HT1080 (cell line): ENCODE results near the gene CDCP1. TPM values are rescaled to one million over a fixed set of nuclear protein-coding genes. Genes with fewer than 3 reads are reported as not detected.

Experiments used
- DNase-seq: peaks from one replicate; pipeline ENCODE4 v3.0.0-alpha.2; 2015; ENCODE audit warnings: low read depth
- polyA plus RNA-seq, 2 experiments: library from polyadenylated mRNA; depleted of rRNA; stranded (reverse); fragments of >200 nt; gene quantifications; 2 replicates each; pipeline ENCODE4 v1.2.3, GENCODE V29; 2015
- total RNA-seq: library from RNA; depleted of rRNA; stranded (reverse); fragments of >200 nt; shearing (Covaris generic); gene quantifications from 2 replicates; pipeline ENCODE4 v1.2.3, GENCODE V29; 2014; rRNA removed

The CDCP1 gene
- total RNA-seq, result 16.9 and 23.8 TPM in 2 replicates
- 45.0 and 51.3 TPM in 2 replicates for polyA plus RNA-seq (2015; cell fraction: cytosol; rRNA removed)
- polyA plus RNA-seq (2015; cell fraction: nucleus; rRNA removed), result 49.2 and 55.4 TPM in 2 replicates

DNA sequence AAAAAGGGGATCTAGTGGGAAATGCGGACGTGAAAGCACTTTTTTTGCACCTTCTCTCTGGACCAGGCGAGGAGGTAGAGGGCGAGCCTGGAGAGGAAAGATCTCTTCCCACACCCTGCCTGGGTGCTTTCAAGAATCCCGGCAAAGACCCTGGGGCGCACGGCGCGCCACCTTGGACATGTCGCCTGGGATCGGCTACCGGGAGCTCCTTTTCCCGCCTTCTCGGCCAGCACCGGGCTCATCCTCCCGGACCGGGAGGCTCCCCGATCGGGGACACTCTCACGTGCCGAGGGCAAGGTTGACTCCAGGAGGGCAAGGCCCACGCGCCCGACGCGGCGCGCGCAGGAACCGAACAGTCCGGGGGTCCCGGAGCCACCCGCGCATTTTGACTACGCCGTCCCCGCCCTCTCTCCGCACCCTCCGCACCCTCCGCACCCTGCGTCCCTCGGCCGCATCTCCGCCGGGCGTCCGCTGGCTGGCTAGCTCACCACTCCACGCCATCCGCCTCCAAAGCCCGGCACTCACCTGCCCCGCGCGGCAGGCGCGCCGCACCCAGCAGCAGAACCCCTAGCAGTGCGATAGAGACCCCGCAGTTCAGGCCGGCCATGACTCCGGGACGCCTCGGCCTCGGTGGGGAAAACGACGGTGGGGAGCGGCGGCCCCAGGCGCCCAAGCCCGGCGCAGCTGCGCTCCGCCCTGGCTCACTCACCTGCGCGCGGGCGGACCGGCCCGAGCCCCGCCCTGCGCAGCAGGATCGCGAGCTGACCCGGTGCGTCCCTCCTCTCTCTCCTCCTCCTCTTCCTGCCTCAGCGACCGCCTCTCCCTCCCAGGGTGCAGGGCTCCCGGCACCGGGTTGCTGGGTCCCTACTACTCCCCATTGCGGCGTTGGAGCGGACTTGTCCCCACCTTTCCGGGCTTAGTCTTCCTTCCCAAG lies at the start of gene CDCP1:
CDCP1 (minus strand) TSS at position 698 of the 934 bp plus-strand sequence; CDS start at position 607, 91 bp downstream.
- no peak for DNase-seq

DNA sequence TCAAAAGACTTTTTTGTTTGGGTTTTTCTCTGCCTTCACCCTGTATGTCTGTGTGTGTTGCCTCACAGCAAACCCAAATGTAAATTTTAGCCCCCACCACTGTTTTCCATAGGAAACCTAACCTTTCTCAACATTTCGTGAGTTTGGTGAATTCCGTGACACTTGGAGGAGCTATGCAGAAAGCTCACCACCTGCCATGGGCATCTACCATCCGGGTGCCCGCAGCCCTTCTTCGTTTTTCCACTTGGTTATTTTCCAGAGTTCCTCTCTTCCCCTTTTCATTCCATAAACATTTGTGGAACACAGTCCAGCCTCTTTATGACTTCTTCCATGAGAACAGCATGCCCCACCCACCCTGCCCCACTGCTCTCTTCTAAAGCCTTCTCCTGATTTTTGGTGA lies 48.6 kb upstream of the CDCP1 start:
- no peak for DNase-seq

DNA sequence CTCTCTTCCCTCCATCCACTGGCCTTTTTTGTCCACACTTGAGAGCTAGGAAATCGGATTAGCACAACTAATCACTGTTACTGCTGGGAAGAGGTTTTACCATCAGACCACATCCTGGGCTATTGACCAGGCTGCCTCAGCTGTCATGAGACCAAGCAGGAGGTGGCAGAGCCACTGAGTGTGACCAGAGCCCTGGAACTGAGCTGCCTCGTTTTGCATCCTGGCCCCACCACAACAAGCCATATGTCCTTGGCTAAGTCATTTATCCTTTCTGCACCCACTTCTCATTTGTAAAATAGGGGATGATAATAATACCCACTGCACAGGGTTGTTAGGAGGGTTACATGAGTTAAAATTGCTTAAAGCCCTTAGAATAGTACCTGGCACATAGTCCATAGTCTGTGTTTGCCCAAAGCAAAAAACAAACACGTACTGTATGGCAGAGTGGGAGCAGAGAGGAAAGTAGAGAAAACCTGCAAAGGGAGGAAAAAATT lies 45.8 kb upstream of the CDCP1 start:
- no peak for DNase-seq

DNA sequence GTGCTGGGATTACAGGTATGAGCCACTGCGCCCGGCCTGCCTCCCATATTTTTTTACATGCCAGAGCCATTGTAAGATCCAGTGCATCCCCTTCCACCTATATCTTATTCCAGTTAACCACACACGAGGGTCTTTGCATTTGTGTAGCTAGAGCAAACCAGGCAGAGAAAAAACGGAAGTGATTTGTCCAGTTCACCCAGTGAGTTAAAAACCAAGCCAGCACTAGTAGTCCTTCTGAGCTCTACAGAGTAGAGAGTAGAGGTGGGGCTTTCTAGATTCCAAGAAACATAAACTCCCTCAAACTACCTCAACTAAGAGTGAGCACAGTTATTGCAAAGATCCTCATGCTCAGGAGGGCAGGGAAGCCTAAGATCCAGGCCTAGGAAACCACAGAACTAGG lies 45.2 kb upstream of the CDCP1 start:
- no peak for DNase-seq

- no peak for DNase-seq
These were observed 42.8 kb upstream of the CDCP1 start for GRCh38 chr3:45188719-45189659.

DNA sequence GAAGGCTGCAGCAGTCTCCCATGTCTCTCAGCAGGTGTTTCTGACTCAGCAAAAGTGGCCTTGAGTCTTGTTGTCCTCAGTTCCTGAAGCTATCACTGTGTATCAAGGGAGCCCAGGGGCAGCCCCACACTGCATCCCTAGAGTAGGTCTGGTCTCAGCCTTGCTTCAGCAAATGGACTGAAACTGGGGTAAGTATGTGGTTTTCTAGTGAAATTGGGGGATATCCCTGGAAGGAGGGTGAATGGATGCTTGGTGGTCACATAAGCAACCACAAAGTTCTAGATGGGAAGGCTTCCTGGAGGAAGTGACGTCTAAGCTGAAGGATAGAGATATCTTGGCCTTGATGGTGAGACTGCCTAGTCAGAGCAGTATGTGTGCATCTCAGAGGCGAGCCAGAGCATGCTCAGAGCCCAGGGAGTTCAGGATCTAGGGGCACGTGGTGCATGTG lies 41.5 kb upstream of the CDCP1 start:
- DNase-seq, result no peak

GRCh38 chr3:45186871-45187270 lies 40.7 kb upstream of the CDCP1 start:
- DNase-seq, result no peak

- DNase-seq, result no peak
These were observed 39.3 kb upstream of the CDCP1 start for GRCh38 chr3:45185461-45185860.

DNA sequence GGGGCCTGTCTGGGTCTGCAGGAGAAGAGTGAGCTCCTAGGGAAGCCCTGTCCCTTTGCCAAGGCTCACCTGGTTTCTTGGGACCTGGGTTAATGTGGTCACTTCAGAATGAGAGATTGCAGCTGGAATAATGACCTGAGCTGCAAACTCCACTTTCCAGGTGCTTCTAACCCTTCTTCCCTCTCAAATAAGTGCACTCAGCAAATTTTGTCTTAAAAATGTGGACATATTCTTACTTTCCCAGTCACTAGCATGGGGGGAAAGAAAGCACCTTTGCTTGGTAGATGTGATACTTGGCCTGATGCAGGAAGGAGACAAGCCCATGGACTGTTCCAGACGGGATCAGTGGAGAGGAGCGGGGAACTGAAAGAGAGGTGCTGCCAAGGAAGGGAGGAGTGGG lies 38.9 kb upstream of the CDCP1 start:
- DNase-seq, result no peak

DNA sequence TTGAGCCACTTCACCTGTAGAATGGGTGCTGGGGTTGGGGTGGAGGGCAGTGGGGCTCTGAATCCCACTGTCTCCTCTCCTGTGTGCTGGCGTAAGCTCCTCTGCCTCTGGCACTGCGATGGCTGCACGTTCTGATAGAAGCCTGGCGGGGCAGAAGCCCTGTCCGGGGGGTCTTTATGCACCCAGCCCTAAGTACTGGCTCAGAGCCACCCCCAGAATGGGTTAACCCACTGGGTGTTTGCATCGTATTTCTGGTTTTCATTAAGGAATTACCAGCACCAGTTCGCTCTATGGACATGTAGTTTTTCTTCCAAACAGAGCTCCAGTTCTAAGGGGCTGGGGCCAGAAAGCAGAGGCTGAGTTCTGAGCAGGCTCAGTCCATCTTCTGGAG lies 37.7 kb upstream of the CDCP1 start:
- DNase-seq, result no peak

DNA sequence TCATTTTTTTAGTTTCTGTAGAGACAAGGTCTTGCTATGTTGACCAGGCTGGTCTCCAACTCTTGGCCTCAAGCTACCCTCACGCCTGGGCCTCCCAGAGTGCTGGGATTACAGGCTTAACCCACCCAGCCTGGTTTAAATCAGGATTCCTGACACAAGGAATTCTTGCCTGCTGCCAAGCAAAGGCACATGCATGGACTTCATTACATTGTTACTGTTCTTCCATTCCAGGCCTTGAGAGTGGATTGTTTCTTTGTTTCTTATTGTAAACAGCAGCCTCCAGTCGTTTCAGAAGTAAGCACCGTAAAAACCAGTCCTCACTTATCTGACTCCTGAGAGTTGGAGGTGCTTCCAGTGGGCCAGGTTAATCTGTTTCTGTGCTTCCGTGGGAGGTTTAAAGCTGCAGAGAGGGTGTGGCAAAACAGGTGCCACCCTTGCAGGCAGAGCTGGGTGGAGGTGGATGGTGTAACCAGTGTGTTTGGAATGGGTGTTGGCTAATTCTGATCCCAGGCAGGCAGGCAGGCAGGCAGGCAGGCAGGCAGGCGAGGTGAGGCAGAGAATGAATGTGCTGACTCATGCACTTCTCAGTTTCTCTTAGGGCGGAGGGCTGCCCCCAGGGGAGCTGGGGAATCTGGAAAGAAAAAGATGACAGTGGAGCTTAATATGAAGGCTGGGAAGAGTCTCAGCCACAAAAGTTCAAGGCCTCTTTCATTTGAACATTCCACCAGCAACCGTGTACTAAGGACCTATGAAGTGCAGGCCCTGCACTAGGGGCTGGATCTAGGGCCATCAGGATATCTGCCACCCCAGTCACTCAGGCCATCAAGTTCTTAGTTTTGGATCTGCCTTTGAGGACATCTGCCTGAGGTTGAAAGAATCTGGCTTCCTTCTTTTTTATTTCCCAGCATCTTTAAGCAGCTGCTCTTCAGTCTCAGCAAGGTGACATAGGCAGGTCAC lies 37.0 kb upstream of the CDCP1 start:
- DNase-seq, result peak; percentile 79

DNA sequence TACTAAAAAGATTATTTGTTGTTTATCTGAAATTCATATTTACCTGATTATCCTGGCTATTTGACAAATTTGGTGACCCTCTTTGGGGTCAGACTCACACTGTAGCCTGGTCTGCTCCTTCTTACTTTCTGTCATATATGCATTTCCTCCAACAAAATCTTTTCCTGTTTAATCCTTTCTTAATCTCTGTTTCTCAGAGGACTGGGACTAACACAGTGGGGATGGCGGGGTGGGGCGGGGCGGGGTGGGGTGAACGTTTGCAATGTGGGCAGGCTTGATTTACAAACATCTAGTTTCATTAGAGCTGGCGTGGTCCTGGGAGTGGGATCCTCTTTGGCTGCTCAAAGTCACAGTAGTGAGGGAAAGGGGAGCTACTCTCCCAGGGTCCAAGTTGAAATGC lies 35.3 kb upstream of the CDCP1 start:
- no peak for DNase-seq

DNA sequence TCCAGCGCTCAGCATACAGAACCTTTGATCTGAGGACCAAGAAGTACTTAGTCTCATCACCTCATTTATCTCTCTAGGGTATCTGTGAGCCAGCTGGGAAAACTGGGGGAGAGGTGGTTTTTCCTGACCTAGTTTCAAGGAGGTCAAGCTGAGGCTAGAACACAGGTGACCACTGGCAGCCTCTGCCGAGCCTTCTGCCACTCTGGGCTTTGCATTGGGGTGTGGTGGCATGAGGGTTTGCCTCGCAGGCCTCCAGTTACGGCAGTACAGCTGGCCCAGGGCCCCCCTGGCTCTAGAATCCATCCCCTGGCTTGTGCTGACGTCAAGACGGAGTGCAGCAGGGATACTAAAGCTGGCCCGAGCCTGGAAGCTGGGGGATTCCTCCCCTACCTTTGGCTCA lies 34.7 kb upstream of the CDCP1 start:
- no peak for DNase-seq

- peak; percentile 45 for DNase-seq
These were observed 33.9 kb upstream of the CDCP1 start for GRCh38 chr3:45180051-45180450.

DNA sequence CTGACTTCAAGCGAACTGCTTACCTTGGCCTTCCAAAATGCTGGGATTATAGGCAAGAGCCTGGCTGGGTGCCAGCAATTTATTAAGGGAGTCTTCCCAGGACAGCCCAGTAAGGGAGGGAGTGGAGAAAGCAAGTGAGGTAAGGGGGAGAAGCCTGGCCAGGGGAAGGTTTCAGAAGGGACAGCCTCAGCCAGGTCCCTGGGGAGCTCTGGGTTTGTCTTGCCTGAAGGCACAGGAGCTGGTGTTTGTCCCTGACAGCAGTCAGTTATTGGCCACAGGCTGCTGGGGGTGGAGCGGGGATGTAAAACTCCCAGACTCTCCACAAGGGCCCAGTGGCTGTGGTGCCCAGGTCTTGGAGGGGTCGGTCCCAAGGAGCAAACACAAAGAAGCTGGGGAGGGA lies 33.0 kb upstream of the CDCP1 start:
- DNase-seq, result no peak

- peak; percentile 59 for DNase-seq
These were observed 32.2 kb upstream of the CDCP1 start for GRCh38 chr3:45178183-45179023.

DNA sequence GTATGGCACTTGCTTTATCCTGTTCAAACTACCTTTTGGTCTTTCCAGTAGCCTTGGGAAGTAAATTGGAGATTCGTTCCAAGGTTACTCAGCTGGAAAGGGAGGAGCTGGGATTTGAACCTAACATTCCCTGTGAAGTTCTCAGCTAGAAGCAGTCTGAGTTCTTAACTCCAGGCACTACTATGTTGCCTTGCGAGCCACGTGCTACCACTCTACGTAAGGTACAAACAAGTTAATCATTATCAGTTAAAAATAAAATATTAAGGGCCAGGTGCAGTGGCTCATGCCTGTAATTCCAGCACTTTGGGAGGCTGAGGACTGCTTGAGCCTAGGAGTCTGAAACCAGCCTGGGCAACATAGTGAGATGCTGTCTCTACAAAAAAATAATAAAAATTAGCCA lies 30.7 kb upstream of the CDCP1 start:
- no peak for DNase-seq

- no peak for DNase-seq
These were observed 28.1 kb upstream of the CDCP1 start for GRCh38 chr3:45174234-45174633.

DNA sequence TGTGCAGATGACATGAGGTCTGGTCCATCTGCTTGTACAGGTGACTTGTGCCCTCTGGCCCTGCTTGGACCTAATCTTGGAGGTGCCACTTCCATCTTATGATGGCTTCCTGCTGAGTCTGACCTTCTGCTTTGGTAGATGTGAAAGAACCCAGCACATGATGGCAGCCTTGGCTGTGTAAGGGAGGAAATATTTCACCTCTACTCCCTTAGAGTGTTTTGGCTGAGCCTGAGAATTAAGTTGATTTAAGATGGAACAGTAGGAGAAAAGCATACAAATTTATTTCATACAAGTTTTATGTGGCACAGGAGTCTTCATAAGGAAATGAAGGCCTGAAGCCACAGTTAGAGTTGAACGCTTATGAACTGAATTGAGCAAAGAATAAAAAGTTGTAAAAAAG lies 27.6 kb upstream of the CDCP1 start:
- no peak for DNase-seq

GRCh38 chr3:45171283-45171682 lies 25.1 kb upstream of the CDCP1 start:
- no peak for DNase-seq
